Fibroblast of lung (primary cell): ENCODE measurements around the gene EFNA5.

Experiments
- CTCF ChIP-seq, 2 donors: IDR thresholded peaks in 1 of 2; conservative IDR thresholded peaks in 1 of 2; 1 replicate in 1 of 2; 2 replicates in 1 of 2; pipeline ENCODE4 v1.5.1; 2011 to 2012; ENCODE audit warnings: low read length in 2 of 2, control low read depth in 1 of 2, inconsistent platforms in 1 of 2, low read depth in 1 of 2, mild to moderate bottlenecking in 1 of 2
- EZH2 ChIP-seq: IDR thresholded peaks from 2 replicates; pipeline ENCODE4 v1.5.1; 2012; ENCODE audit warnings: low read length, control low read depth, mild to moderate bottlenecking; ENCODE audit errors: missing control alignments

GRCh38 chr5:107636068-107636467 is 34.7 kb downstream of the EFNA5 start:
- TF ChIP-seq CTCF (conservative IDR thresholded peaks at IDR 0.05 in 1 of 2, IDR thresholded peaks at IDR 0.05 in 1 of 2; ENCODE audit: low read depth in 1 of 2, low read length in 2 of 2) (no peak), EZH2 (no peak)
